Neural cell (in vitro differentiated cells): ENCODE data around the gene KLHL14. TPM values are rescaled to one million over a fixed set of nuclear protein-coding genes. Genes with fewer than 3 reads are reported as not detected.

Experiments
- polyA plus RNA-seq: library from polyadenylated mRNA; depleted of rRNA; stranded (reverse); fragments of >200 nt; gene quantifications from 2 replicates; pipeline ENCODE4 v1.2.3, GENCODE V29; 2014
- small RNA-seq, 3 experiments: library from RNA; depleted of rRNA; stranded (forward); fragments of <200 nt; gene quantifications; one replicate each; pipeline ENCODE3, GENCODE V24; 2012

Gene KLHL14
- polyA plus RNA-seq, 1 donor from 2014 or later: 0.33 TPM

Small RNA genes lying within 50 kb of the gene (small RNA-seq; reads per million reads assigned to genes)
- 0 reads per million in 3 experiments for gene AC012123.2
